PC-3 (cell line): ENCODE data around the gene FBXL7. TPM values are rescaled to one million over a fixed set of nuclear protein-coding genes. Genes with fewer than 3 reads are reported as not detected.

Source experiments
- ATAC-seq: fragments of 200-7000 bp; cut with Tn5 transposase; 2 replicates; pipeline ENCODE4 v1.9.1; 2020; ENCODE audit warnings: mild to moderate bottlenecking, moderate library complexity
- BruUV-seq: library from RNA; stranded (reverse); fragments of 400-500 nt; replicated peaks from 2 replicates; lab custom pipeline; 2021; lab: Mats Ljungman, UMichigan
- CTCF ChIA-PET: fragments of 300-600 bp; sonication (Branson Sonifier 250); formaldehyde crosslinking; loops from one replicate; lab custom pipeline; 2022; ENCODE audit warnings: antibody characterized with exemption; lab: Charles Lee
- POLR2A ChIA-PET: fragments of 300-600 bp; sonication (Branson Sonifier 250); formaldehyde crosslinking; loops from one replicate; lab custom pipeline; 2022; ENCODE audit warnings: antibody characterized with exemption; ENCODE audit not compliant: unreplicated experiment; lab: Charles Lee
- DNase-seq: peaks from one replicate; pipeline ENCODE4 v3.0.0-alpha.2; 2015
- H2AFZ ChIP-seq: fragments of 300-600 bp; sonication (generic); 2 replicates; pipeline ENCODE4 v1.6.0; 2016; ENCODE audit warnings: antibody characterized with exemption, low read length
- H3F3A ChIP-seq: fragments of 300-600 bp; sonication (generic); one replicate; pipeline ENCODE4 v1.6.0; 2017; ENCODE audit warnings: antibody characterized with exemption, low read length, control low read depth, mild to moderate bottlenecking; ENCODE audit not compliant: unreplicated experiment
- H3K27ac ChIP-seq: fragments of 300-600 bp; sonication (generic); 2 replicates; pipeline ENCODE4 v1.5.1; 2016; ENCODE audit warnings: mild to moderate bottlenecking, low read length
- H3K27me3 ChIP-seq: fragments of 300-600 bp; sonication (generic); 2 replicates; pipeline ENCODE4 v1.6.1; 2016; ENCODE audit warnings: low read length, mixed read lengths
- H3K36me3 ChIP-seq: fragments of 300-600 bp; sonication (generic); 2 replicates; pipeline ENCODE4 v1.6.1; 2016; ENCODE audit warnings: low read depth, mixed run types, low read length, mixed read lengths
- H3K4me1 ChIP-seq: fragments of 300-600 bp; sonication (generic); 2 replicates; pipeline ENCODE4 v1.5.1; 2016; ENCODE audit warnings: low read length; ENCODE audit not compliant: insufficient read depth
- H3K4me2 ChIP-seq: fragments of 300-600 bp; sonication (generic); 2 replicates; pipeline ENCODE4 v1.6.0; 2016; ENCODE audit warnings: low read length
- H3K4me3 ChIP-seq: fragments of 300-600 bp; sonication (generic); 2 replicates; pipeline ENCODE4 v1.5.1; 2016; ENCODE audit warnings: mild to moderate bottlenecking, low read length, mixed read lengths
- H3K79me2 ChIP-seq: fragments of 300-600 bp; sonication (generic); 2 replicates; pipeline ENCODE4 v1.6.1; 2017; ENCODE audit warnings: low read length, mixed read lengths
- H3K9ac ChIP-seq: fragments of 300-600 bp; sonication (generic); 2 replicates; pipeline ENCODE4 v1.6.0; 2016; ENCODE audit warnings: mild to moderate bottlenecking, low read length
- H3K9me2 ChIP-seq: fragments of 300-600 bp; sonication (generic); replicated peaks from 2 replicates; pipeline ENCODE4 v1.6.1; 2016; ENCODE audit warnings: mixed run types, low read length, mixed read lengths
- H3K9me3 ChIP-seq: fragments of 300-600 bp; sonication (generic); 2 replicates; pipeline ENCODE4 v1.6.1; 2016; ENCODE audit warnings: low read length, mixed read lengths
- H4K20me1 ChIP-seq: fragments of 300-600 bp; sonication (generic); 2 replicates; pipeline ENCODE4 v1.6.1; 2016; ENCODE audit warnings: low read length, mixed read lengths
- EZH2 ChIP-seq: fragments of 300-600 bp; sonication (generic); IDR thresholded peaks from one replicate; pipeline ENCODE4 v1.6.1; 2017; ENCODE audit warnings: antibody characterized with exemption, mild to moderate bottlenecking, low read length; ENCODE audit not compliant: unreplicated experiment
- EZH2phosphoT487 ChIP-seq: fragments of 300-600 bp; sonication (generic); IDR thresholded peaks from 2 replicates; pipeline ENCODE4 v1.6.1; 2018; ENCODE audit warnings: mild to moderate bottlenecking, antibody characterized with exemption, low read length, borderline replicate concordance
- intact Hi-C: fragments of 100-400 bp; cut with micrococcal nuclease; formaldehyde crosslinking; loops from 2 replicates; pipeline ENCODE4 v1.9.0; 2023
- total RNA-seq: library from RNA; depleted of rRNA; stranded (reverse); fragments of >200 nt; gene quantifications from 2 replicates; pipeline ENCODE4 v1.2.3, GENCODE V29; 2014
- TF ChIP-seq, protein P1 (sequence below): fragments of 300-600 bp; sonication (generic); conservative IDR thresholded peaks from 2 replicates; pipeline ENCODE4 v1.5.1; 2017; ENCODE audit warnings: antibody characterized with exemption, low read depth, mild to moderate bottlenecking, low read length

The FBXL7 gene
- total RNA-seq, 1 experiment from 2014 or later: 0.18 TPM

GRCh38 chr5:15618938-15619337 is 119.0 kb downstream of the FBXL7 start:
- no peak for DNase-seq
- no TSS peak for BruUV-seq
- no peaks in the 10 kb centered on the region for H3F3A ChIP-seq
- H3K9me3 ChIP-seq: peaks cover 24% of the 10 kb centered on the region; the same call in 1 of the 2 replicates
- H3K79me2 ChIP-seq: no peaks in the 10 kb centered on the region
- TF ChIP-seq EZH2 (no peak), EZH2phosphoT487 (no peak)
- TF ChIP-seq, protein P1, sequence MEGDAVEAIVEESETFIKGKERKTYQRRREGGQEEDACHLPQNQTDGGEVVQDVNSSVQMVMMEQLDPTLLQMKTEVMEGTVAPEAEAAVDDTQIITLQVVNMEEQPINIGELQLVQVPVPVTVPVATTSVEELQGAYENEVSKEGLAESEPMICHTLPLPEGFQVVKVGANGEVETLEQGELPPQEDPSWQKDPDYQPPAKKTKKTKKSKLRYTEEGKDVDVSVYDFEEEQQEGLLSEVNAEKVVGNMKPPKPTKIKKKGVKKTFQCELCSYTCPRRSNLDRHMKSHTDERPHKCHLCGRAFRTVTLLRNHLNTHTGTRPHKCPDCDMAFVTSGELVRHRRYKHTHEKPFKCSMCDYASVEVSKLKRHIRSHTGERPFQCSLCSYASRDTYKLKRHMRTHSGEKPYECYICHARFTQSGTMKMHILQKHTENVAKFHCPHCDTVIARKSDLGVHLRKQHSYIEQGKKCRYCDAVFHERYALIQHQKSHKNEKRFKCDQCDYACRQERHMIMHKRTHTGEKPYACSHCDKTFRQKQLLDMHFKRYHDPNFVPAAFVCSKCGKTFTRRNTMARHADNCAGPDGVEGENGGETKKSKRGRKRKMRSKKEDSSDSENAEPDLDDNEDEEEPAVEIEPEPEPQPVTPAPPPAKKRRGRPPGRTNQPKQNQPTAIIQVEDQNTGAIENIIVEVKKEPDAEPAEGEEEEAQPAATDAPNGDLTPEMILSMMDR: no peak
- H3K27me3 ChIP-seq: no peaks in the 10 kb centered on the region
- no peak for ATAC-seq
- no peak overlapping the region for H3K4me3 ChIP-seq
- intact Hi-C loops: no loop called here
- no peaks in the 10 kb centered on the region for H3K9me2 ChIP-seq
- H2AFZ ChIP-seq: no peak overlapping the region
- no peak overlapping the region for H3K9ac ChIP-seq
- no peaks in the 10 kb centered on the region for H3K4me1 ChIP-seq
- H4K20me1 ChIP-seq: no peaks in the 10 kb centered on the region
- no peak overlapping the region for H3K27ac ChIP-seq
- H3K4me2 ChIP-seq: no peak overlapping the region
- ChIA-PET CTCF (no interaction called here), POLR2A (no interaction called here)
- no peaks in the 10 kb centered on the region for H3K36me3 ChIP-seq

GRCh38 chr5:15620501-15620900 is 120.5 kb downstream of the FBXL7 start:
- intact Hi-C loops: no loop called here
- Histone ChIP-seq H3K9ac (no peak overlapping the region), H3K9me2 (no peaks in the 10 kb centered on the region), H3K9me3 (peaks cover 22% of the 10 kb centered on the region; the same call in 1 of the 2 replicates), H3K79me2 (no peaks in the 10 kb centered on the region), H3K27ac (no peak overlapping the region), H3K4me2 (no peak overlapping the region), H3F3A (no peaks in the 10 kb centered on the region), H4K20me1 (no peaks in the 10 kb centered on the region), H3K27me3 (no peaks in the 10 kb centered on the region), H3K36me3 (no peaks in the 10 kb centered on the region), H3K4me3 (no peak overlapping the region), H3K4me1 (no peaks in the 10 kb centered on the region), H2AFZ (no peak overlapping the region)
- no peak for DNase-seq
- CTCF ChIA-PET: interaction anchor here (0.6 kb wide), 1 partner anchor 310 kb away, joined by 6 read pairs; no protein-coding TSS in a partner anchor
- POLR2A ChIA-PET: no interaction called here
- no TSS peak for BruUV-seq
- ATAC-seq: no peak
- TF ChIP-seq, protein P1: no peak
- TF ChIP-seq EZH2: no peak
- no peak for TF ChIP-seq EZH2phosphoT487

- H3K27me3 ChIP-seq: no peaks in the 10 kb centered on the region
- no peaks in the 10 kb centered on the region for H4K20me1 ChIP-seq
- H3K9me2 ChIP-seq: no peaks in the 10 kb centered on the region
- H3K4me3 ChIP-seq: no peak overlapping the region
- no peak overlapping the region for H3K27ac ChIP-seq
- TF ChIP-seq EZH2 (no peak), EZH2phosphoT487 (no peak)
- TF ChIP-seq, protein P1: no peak
- H2AFZ ChIP-seq: no peak overlapping the region
- H3K9ac ChIP-seq: no peak overlapping the region
- H3F3A ChIP-seq: no peaks in the 10 kb centered on the region
- H3K4me2 ChIP-seq: no peak overlapping the region
- BruUV-seq: no TSS peak
- ChIA-PET CTCF (no interaction called here), POLR2A (no interaction called here)
- ATAC-seq: no peak
- no peaks in the 10 kb centered on the region for H3K79me2 ChIP-seq
- H3K4me1 ChIP-seq: no peaks in the 10 kb centered on the region
- intact Hi-C loops: no loop called here
- DNase-seq: no peak
- peaks cover 22% of the 10 kb centered on the region; the same call in 1 of the 2 replicates for H3K9me3 ChIP-seq
- no peaks in the 10 kb centered on the region for H3K36me3 ChIP-seq
Measured at GRCh38 chr5:15621094-15621493, 121.1 kb downstream of the FBXL7 start.
